ENCODE results near the gene FXR1.

Gene FXR1

DNA sequence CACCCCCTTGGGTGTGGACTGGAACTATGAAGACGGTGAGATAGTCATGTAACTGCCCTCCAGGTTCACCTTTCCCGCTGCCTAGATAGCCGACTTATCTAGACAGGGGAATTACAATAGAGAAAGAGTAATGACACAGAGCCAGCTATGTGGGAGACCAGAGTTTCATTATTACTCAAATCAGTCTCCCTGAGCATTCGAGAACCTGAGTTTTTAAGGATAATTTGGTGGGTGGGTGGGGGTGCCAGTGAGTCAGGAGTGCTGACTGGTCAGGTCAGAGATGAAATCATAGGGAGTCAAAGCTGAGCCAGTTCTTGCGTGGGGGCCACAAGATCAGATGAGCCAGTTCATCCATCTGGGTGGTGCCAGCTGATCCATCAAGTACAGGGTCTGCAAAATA, 96.8 kb downstream of the FXR1 start:
- no peak for DNase-seq

GRCh38 chr3:181017690-181018089, 105.2 kb downstream of the FXR1 start:
- no peak for DNase-seq

DNA sequence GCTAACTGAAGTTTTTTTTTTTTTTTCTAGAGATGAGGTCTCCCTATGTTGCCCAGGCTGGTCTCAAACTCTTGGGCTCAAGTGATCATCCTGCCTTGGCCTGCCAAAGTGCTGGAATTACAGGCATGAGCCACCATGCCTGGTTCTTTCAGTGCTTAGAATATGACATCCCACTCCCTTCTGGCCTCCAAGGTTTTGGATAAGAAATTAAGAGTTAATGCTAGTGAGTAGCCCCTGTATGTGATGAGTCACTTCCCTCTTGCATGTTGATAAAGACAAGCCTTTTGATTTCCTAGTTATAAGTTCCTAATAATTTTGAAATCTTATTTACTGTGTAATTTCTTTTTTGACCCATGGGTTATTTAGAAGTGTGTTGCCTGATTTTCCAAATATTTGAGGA, 112.7 kb downstream of the FXR1 start:
- no peak for DNase-seq

DNA sequence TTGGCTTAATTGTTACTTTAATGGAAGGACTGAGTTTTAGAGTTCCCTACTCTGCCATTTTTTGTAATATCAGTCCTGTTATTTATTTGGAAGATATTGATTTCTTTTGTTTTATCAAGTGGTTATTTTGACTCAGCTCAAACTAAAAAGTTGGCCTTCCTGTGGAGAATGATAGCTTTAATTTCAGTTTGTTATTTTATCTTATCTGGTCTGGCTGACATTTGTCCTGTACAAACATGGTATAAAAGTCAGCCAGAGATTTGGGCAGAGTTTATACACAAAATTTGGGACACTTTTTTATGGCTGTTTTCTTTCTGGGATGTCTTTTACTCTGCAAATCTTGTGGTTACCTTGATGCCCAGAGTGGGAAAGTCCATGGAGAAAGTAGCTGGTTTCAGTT, 118.5 kb downstream of the FXR1 start:
- no peak for DNase-seq
